ENCODE results near the gene TRAF3.

The TRAF3 gene

GRCh38 chr14:102796661-102797190 lies 19.5 kb downstream of the TRAF3 start:
- DNase-seq: no peak
- TF ChIP-seq POLR2A (IDR thresholded peaks at IDR 0.05; ENCODE audit: low read length) (no peak), GATA1 (IDR thresholded peaks at IDR 0.05; ENCODE audit: low read depth, low read length) (no peak)

- DNase-seq: no peak
- TF ChIP-seq GATA1 (IDR thresholded peaks at IDR 0.05; ENCODE audit: low read depth, low read length) (no peak), POLR2A (IDR thresholded peaks at IDR 0.05; ENCODE audit: low read length) (no peak)
These were observed 21.7 kb downstream of the TRAF3 start for GRCh38 chr14:102798926-102799325.

- TF ChIP-seq POLR2A (IDR thresholded peaks at IDR 0.05; ENCODE audit: low read length): no peak
- TF ChIP-seq GATA1 (IDR thresholded peaks at IDR 0.05; ENCODE audit: low read depth, low read length): no peak
- DNase-seq: no peak
These were observed 22.7 kb downstream of the TRAF3 start for GRCh38 chr14:102799684-102800562.

- TF ChIP-seq POLR2A (IDR thresholded peaks at IDR 0.05; ENCODE audit: low read length): no peak
- TF ChIP-seq GATA1 (IDR thresholded peaks at IDR 0.05; ENCODE audit: low read depth, low read length): no peak
- no peak for DNase-seq
These were observed 25.7 kb downstream of the TRAF3 start for GRCh38 chr14:102802834-102803523.

GRCh38 chr14:102804858-102805257 lies 27.6 kb downstream of the TRAF3 start:
- TF ChIP-seq POLR2A (IDR thresholded peaks at IDR 0.05; ENCODE audit: low read length): no peak
- TF ChIP-seq GATA1 (IDR thresholded peaks at IDR 0.05; ENCODE audit: low read depth, low read length): no peak
- no peak for DNase-seq

GRCh38 chr14:102805371-102805891 lies 28.2 kb downstream of the TRAF3 start:
- DNase-seq: no peak
- no peak for TF ChIP-seq POLR2A (IDR thresholded peaks at IDR 0.05; ENCODE audit: low read length)
- TF ChIP-seq GATA1 (IDR thresholded peaks at IDR 0.05; ENCODE audit: low read depth, low read length): no peak

- DNase-seq: no peak
- no peak for TF ChIP-seq POLR2A (IDR thresholded peaks at IDR 0.05; ENCODE audit: low read length)
These were observed 28.7 kb downstream of the TRAF3 start for GRCh38 chr14:102805941-102806340.

- TF ChIP-seq POLR2A (IDR thresholded peaks at IDR 0.05; ENCODE audit: low read length) (no peak), GATA1 (IDR thresholded peaks at IDR 0.05; ENCODE audit: low read depth, low read length) (no peak)
These were observed 29.2 kb downstream of the TRAF3 start for GRCh38 chr14:102806447-102806846.

GRCh38 chr14:102807013-102807406 lies 29.8 kb downstream of the TRAF3 start:
- no peak for DNase-seq
- TF ChIP-seq GATA1 (IDR thresholded peaks at IDR 0.05; ENCODE audit: low read depth, low read length) (no peak), POLR2A (IDR thresholded peaks at IDR 0.05; ENCODE audit: low read length) (no peak)

More at GRCh38 chr14:102806447-102806846, 29.2 kb downstream of the TRAF3 start:
- DNase-seq: no peak

- TF ChIP-seq GATA1 (IDR thresholded peaks at IDR 0.05; ENCODE audit: low read depth, low read length) (no peak), POLR2A (IDR thresholded peaks at IDR 0.05; ENCODE audit: low read length) (no peak)
- DNase-seq: no peak
These were observed 32.6 kb downstream of the TRAF3 start for GRCh38 chr14:102809870-102810269.

GRCh38 chr14:102810523-102810922 lies 33.3 kb downstream of the TRAF3 start:
- TF ChIP-seq POLR2A (IDR thresholded peaks at IDR 0.05; ENCODE audit: low read length): no peak
- TF ChIP-seq GATA1 (IDR thresholded peaks at IDR 0.05; ENCODE audit: low read depth, low read length): no peak
- no peak for DNase-seq

GRCh38 chr14:102811254-102811963 lies 34.2 kb downstream of the TRAF3 start:
- DNase-seq: no peak
- TF ChIP-seq GATA1 (IDR thresholded peaks at IDR 0.05; ENCODE audit: low read depth, low read length): no peak
- TF ChIP-seq POLR2A (IDR thresholded peaks at IDR 0.05; ENCODE audit: low read length): no peak

- TF ChIP-seq GATA1 (IDR thresholded peaks at IDR 0.05; ENCODE audit: low read depth, low read length) (no peak), POLR2A (IDR thresholded peaks at IDR 0.05; ENCODE audit: low read length) (no peak)
- DNase-seq: no peak
These were observed 34.7 kb downstream of the TRAF3 start for GRCh38 chr14:102811971-102812370.

GRCh38 chr14:102813691-102814090 lies 36.4 kb downstream of the TRAF3 start:
- TF ChIP-seq POLR2A (IDR thresholded peaks at IDR 0.05; ENCODE audit: low read length): no peak
- no peak for TF ChIP-seq GATA1 (IDR thresholded peaks at IDR 0.05; ENCODE audit: low read depth, low read length)

More at GRCh38 chr14:102813691-102814090, 36.4 kb downstream of the TRAF3 start:
- no peak for DNase-seq
